Measurements from ENCODE around the gene SPSB1.

SPSB1 gene

GRCh38 chr1:9292361-9293240, at the start of gene SPSB1:
Gene SPSB1, plus strand, starts transcription at chr1:9292894. Its CDS starts 62,998 bp downstream, at chr1:9355892.
- DNase-seq (ENCODE audit: low spot score), result peak; percentile 70

DNA sequence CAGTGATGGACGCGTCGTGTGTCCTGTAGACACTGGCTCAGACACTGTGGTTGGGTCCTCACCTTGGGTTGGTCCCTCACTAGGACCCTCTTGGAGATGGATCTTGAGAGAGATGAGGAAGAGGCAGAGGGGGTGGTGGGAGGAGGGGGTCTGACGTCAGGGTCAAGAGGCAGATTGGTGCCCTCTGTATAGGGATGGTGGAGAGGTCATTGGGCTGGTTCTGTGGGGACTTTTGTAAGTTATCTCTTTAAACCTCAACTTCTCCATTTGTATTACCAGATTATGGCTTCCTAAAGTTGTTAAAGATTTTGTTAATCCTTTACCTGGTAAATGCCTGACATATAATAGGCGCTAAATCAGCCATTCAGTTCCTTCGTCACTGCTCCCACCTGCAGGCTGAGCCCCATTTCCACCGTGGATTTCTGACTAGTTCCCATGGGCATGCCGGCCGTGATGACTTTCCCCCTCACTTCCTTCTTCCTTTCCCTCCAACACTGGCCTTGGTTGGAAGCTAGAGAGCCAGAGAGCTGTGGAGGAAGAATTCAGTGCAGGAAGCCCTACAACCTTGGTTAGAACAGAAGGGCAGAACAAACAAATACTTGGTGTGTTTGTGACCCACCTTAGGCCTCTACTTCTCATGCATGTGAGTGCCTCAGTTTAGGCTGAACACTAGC, 49.5 kb upstream of the SPSB1 start:
- no peak for DNase-seq (ENCODE audit: low spot score)

- DNase-seq (ENCODE audit: low spot score), result no peak
Observed at GRCh38 chr1:9244501-9245229, 48.0 kb upstream of the SPSB1 start.

GRCh38 chr1:9245230-9245619, 47.5 kb upstream of the SPSB1 start:
- DNase-seq (ENCODE audit: low spot score), result no peak

GRCh38 chr1:9245661-9246060, 47.0 kb upstream of the SPSB1 start:
- no peak for DNase-seq (ENCODE audit: low spot score)

DNA sequence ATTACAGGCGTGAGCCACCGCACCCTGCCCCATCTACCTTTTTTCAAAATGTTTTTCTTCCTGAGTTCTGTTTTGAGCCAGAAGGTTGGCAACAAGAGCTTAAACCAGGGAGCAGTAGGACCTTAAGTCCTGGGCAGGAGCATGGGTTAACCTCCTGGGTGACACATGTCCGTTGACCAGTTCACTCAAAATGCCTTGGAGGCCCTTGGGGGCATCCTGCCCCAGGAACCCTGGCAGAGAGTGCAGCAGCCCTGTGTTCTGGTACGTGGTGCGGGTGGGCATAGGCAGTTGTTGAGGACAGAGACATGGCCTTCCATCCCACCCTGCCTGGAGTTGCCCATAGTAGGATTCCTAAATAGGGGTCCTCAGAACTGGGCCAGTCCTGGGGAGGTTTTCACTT, 46.5 kb upstream of the SPSB1 start:
- no peak for DNase-seq (ENCODE audit: low spot score)

DNA sequence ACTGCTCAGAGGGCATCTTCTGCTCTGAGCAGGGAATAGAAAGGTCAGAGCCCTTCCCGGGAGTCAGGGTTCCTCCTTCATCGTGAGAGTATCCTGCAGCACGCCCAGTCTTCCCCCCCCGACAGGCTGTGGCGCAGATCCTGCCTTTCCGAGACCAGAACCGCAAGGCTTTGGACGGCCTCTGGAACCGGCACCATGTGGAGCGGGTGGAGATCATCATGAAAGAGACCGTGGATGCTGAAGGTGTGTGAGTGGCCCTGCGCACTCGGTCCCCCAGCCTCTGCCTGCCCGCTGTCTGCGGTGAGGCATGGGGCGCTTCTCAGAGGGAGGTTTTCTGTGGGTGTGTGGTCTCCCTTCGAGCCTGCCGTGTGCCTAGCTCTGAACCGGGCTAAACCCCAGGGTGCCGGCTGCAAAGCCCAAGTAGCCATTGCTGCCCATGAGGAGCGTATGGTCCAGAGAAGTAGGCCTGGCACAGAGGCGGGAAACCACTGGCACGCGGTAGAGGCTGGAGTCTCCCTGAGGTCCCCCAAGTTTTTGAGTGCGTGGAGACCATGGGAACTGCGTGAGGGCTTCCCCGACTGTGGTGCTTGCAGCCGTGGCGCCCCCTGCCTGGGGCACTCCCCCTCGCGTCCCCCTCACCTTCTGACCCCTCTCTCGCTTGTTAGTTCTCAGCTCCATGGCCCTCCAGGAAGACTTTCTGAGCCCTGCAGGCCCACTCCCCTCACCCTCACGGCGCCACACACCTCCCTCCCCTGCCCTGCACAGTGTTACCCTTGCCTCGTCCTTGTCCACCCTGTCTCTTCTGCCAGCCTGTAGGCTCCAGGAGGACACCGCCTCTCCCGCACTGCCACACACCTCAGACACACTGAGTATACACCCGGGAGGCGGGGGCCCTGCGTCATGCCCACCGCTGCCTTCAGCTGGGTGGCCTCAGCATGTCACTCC, 45.6 kb upstream of the SPSB1 start:
- no peak for DNase-seq (ENCODE audit: low spot score)

GRCh38 chr1:9247894-9248293, 44.8 kb upstream of the SPSB1 start:
- DNase-seq (ENCODE audit: low spot score), result no peak

GRCh38 chr1:9248341-9249262, 44.1 kb upstream of the SPSB1 start:
- no peak for DNase-seq (ENCODE audit: low spot score)

DNA sequence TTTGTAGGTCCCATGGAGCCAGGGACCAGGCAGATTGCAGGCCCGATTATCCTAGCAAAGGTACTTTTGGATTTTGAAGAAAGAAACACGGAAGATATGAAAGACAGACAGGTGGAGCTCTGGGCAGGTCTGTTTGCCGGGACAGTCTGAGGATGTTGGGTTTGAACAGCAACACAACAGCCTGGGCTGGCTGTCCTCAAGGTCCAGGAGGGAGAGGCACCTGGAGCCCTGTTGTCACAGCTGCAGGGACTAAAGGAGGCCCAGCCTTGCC, 43.5 kb upstream of the SPSB1 start:
- no peak for DNase-seq (ENCODE audit: low spot score)

GRCh38 chr1:9249534-9250410, 42.9 kb upstream of the SPSB1 start:
- peak; percentile 16 for DNase-seq (ENCODE audit: low spot score)

DNA sequence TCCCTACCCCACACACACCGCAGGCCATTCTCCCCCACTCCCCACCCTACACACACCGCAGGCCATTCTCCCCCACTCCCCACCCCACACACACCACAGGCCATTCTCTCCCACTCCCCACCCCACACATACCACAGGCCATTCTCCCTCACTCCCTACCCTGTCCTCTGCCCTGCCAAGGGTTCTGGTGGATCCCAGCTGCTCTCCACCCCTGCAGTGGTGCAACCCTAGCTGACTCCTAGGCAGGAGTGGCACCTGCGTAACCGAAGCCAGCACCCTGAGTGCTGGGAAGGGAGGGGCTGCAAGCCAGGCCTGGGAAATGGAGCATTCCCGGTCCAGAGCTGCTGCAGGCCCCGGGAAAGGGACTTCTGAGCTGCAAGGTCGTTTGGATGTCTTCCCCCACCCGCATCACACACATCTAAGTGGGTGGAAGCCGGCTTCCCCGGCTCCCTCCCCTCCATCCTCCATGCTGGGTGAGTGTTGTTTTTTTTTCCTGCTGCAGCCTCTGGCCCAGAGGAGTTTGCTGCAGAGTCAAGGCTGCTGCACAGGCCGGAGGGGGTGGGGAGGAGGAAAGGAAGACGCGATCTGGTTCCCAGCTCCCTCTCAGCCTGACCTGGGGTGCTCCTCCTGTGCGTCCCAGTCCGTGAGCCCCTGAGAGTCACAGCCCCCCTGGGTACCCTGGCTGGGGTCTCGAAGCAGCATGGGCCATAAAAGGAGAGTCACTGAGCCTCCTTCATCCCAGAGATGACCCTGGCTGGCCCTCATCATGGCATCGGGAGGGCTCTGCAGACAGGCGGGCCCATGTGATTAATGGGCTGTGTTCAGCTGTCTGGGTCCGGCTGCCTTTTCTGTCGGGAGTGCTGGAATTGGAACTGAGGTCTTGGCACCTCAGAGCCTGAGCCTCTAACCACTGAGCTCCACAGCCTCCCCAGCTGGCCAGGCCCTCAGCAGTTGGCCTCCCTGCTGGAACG, 42.0 kb upstream of the SPSB1 start:
- no peak for DNase-seq (ENCODE audit: low spot score)

DNA sequence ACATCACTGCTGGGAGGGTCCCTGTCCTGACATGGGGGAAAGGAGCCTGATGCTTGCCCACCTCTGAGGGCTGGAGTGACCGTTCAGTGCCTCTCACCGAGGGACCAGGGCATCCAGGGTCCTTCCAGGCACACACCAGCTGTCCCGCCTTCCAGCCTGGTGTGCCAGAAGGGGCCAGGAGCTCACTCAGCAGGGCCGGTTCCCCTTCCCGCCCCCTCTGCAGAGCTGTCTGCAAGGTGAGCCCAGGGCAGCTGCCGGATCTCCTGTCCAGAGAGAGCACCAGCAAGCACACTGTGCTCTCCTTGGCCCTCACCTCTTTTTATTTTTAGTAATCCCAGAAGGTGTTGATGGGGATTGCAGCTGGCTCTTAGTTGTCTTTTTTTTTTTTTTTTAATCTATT, 41.2 kb upstream of the SPSB1 start:
- no peak for DNase-seq (ENCODE audit: low spot score)

DNA sequence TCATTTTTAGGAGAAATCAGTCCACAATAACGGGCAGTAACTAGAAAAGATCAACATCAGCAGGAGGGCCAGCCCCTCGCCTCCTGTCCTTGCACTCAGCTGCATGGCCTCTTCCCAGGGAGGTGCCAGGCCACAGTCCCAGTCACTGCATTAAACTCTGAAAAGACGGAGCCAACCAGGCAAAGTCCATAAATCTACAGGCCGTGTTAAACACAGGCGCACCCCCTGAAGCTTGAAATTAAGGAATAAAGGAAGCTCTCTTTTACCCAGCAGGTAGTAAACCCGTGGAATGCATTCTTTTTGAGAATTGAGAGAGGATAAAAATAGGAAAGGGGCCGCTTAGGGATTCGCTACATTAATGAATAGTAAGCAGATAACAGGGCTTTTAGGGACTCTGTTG, 39.7 kb upstream of the SPSB1 start:
- DNase-seq (ENCODE audit: low spot score), result no peak

DNA sequence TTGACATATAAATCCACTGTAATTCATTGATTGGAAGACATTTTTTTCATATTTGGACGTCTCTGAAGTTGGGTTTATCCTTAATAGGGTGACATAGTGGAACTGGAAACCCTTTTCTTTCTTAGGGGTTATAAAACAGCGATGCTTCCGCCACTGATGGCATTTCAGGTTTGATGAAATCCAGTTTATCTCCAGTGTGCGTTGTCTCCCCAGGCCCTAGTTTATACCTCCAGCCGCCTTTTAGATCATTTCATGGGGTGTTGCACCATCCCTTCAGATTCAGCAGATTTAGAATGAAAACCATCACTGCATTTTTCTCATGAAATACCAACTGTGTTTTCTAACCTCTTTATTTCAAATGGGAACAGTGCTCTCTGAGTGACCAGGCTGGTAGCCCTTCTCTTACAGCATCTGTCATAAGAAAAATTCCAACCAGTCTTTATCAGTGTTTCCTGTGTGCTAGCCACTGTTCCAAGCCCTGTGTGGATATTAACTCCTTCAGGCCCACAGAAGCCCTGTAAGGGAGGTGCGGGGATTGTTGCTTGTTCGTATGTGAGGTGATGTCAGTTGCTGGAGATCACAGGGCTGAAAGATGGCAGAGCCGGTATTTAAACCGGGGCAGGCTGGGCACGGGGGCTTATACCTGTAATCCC, 39.1 kb upstream of the SPSB1 start:
- no peak for DNase-seq (ENCODE audit: low spot score)

- no peak for DNase-seq (ENCODE audit: low spot score)
Observed at GRCh38 chr1:9256332-9256731, 36.4 kb upstream of the SPSB1 start.

DNA sequence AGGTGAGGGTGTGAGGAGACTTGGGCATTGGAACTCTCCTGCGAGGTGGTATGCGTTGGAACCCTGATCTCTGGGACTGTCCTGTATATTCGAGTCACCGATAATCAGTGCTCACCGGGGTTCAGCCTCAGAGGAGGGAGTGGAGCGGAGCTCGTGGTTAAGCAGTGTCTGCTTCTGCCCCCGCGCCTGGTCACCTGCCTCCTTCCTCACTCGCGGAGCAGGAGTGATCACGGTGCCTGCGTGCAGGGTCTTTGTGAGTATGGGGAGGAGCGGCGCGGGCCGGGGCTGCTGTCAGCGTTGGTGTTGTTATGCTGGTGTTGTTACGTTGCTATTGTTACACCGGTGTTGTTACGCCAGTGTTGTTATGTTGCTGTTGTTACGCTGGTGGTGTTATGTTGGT, 34.8 kb upstream of the SPSB1 start:
- no peak for DNase-seq (ENCODE audit: low spot score)

- no peak for DNase-seq (ENCODE audit: low spot score)
Observed at GRCh38 chr1:9258629-9259028, 34.1 kb upstream of the SPSB1 start.
